NB4 (cell line): ENCODE results near the gene SP6.

Experiments
- CTCF ChIP-seq: IDR thresholded peaks from one replicate; pipeline ENCODE4 v1.5.1; 2012; ENCODE audit warnings: low read depth, low read length
- MAX ChIP-seq: IDR thresholded peaks from 2 replicates; pipeline ENCODE4 v1.6.1; 2011; ENCODE audit warnings: low read depth, low read length
- MYC ChIP-seq: IDR thresholded peaks from 2 replicates; pipeline ENCODE4 v1.6.1; 2011; ENCODE audit warnings: low read depth, low read length
- POLR2A ChIP-seq: IDR thresholded peaks from 2 replicates; pipeline ENCODE4 v1.6.1; 2011; ENCODE audit warnings: mild to moderate bottlenecking; ENCODE audit not compliant: insufficient read length; ENCODE audit errors: extremely low read depth

GRCh38 chr17:47822785-47823184, 28.2 kb downstream of the SP6 start:
- no peak for TF ChIP-seq CTCF
- TF ChIP-seq POLR2A, result no peak
- TF ChIP-seq MAX, result no peak
- TF ChIP-seq MYC, result no peak
